ENCODE results near the gene TPPP2.

Gene TPPP2

DNA sequence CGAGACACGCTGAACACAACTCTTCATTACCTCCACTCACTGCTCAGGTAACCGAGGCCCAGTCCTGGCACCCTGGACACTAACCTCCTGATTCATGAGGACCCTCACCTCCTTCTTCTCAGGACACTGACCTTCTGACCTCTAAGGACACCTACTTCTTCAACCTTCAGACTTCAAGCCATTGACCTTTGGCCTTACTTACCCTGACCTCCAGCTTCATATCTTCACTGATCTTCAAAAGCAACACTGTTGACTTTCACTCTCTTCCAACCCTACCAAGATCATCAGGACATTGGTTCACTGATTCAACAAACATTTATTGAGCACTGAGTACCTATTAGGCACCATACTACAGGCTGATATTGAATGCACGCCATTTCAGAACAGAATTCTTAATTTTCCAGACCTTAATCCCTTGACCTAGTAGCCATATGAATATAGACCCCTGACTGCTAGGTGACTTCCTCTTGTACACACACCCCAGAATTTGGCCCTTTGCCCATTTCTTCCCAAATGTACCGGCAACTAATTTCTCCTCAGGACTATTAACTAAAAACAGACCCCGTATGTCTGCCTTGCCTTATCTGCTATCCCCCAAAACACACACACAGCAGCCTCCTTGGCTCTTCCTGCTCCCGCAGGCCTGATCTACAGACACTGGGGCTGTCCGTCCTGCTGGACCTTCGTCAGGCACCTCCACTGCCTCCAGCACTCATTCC, 45.9 kb downstream of the TPPP2 start:
- no peak for DNase-seq (ENCODE audit: low read depth)

DNA sequence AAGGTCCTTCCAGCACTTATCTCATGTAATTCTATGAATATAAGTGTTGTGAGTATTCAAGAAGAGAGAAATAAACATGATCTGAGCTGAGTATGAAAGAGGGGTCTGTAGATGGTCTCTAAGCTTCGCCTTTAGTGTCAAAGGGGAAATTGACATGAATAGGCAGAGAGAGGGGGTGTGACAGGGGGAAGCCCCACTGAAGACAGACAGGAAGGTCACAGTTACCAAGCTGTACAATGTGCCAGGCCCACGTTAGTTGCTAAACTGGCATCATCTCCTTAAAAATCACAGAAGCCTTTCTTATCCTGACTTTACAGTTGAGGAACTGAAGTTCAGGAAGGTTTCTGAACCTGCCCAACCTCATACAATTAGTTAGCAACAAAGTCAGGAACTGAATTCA, 47.7 kb downstream of the TPPP2 start:
- no peak for DNase-seq (ENCODE audit: low read depth)

DNA sequence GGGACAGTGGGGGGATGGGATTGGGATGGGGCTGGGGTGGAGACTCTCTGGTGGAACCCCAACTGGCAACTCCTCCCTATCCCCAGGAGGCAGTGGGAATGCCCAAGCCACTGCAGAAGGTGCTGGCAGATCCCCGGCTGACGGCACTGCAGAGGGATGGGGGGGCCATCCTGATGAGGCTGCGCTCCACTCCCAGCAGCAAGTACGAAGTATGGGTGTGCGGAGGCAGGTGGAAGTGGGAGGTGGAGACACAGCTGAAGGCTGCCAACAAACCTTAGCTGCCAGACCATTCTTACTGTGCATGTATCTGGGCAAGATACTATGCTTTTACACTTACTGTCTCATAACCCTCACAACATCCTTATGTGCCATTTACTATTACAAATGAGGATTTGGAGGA, 48.3 kb downstream of the TPPP2 start:
- no peak for DNase-seq (ENCODE audit: low read depth)

DNA sequence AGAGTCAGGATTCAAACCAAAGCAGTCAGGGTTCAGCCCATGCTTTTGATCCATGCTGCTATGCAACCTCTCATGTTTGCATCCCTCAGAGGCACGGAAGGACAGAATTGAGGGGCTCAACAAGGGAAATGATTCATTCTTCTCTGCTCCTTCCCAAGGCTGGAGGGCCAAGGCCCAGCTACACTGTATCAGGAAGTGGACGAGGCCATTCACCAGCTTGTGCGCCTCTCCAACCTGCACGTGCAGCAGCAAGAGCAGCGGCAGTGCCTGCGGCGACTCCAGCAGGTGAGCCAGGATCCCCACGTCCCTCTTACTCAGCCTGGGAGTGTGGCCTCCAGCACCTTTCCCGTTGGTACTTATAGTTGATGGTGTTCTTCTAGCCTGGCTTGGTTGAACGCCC, 48.7 kb downstream of the TPPP2 start:
- no peak for DNase-seq (ENCODE audit: low read depth)

DNA sequence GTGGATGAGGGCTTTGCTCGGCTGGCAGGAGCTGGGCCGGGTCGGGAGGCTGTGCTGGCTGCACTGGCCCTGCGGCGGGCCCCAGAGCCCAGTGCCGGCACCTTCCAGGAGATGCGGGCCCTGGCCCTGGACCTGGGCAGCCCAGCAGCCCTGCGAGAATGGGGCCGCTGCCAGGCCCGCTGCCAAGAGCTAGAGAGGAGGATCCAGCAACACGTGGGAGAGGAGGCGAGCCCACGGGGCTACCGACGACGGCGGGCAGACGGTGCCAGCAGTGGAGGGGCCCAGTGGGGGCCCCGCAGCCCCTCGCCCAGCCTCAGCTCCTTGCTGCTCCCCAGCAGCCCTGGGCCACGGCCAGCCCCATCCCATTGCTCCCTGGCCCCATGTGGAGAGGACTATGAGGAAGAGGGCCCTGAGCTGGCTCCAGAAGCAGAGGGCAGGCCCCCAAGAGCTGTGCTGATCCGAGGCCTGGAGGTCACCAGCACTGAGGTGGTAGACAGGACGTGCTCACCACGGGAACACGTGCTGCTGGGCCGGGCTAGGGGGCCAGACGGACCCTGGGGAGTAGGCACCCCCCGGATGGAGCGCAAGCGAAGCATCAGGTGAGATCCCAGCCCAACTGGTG, 51.6 kb downstream of the TPPP2 start:
- DNase-seq (ENCODE audit: low read depth) = no peak

Measured in EH (cell line).